SK-N-SH treated with all-trans-retinoic acid at 6 μM for 48 hours (cell line): Measurements from ENCODE around the gene CPOX.

Experiments used
- ATAC-seq: fragments of 200-7000 bp; cut with Tn5 transposase; 3 replicates; pipeline ENCODE4 v1.9.1; 2020; ENCODE audit warnings: mild to moderate bottlenecking, moderate library complexity
- ARNTL ChIP-seq: fragments of 450-650 bp; formaldehyde crosslinking; IDR thresholded peaks from 2 replicates; pipeline ENCODE4 v1.5.0; 2020; ENCODE audit warnings: low read depth, mild to moderate bottlenecking, moderate library complexity, borderline replicate concordance
- BACH2 ChIP-seq: fragments of 250-450 bp; sonication (Bioruptor Pico); IDR thresholded peaks from 2 replicates; pipeline ENCODE4 v1.9.0; 2021; ENCODE audit warnings: mild to moderate bottlenecking, borderline replicate concordance
- CREB5 ChIP-seq: fragments of 250-450 bp; sonication (Bioruptor Pico); IDR thresholded peaks from 2 replicates; pipeline ENCODE4 v1.5.1; 2020; ENCODE audit warnings: low read depth, mild to moderate bottlenecking, moderate library complexity
- CSDC2 ChIP-seq: fragments of 250-450 bp; sonication (Bioruptor Pico); IDR thresholded peaks from 2 replicates; pipeline ENCODE4 v1.5.0; 2020; ENCODE audit warnings: mild to moderate bottlenecking, moderate library complexity
- CSRNP3 ChIP-seq: fragments of 250-450 bp; sonication (Bioruptor Pico); IDR thresholded peaks from 2 replicates; pipeline ENCODE4 v1.5.1; 2021; ENCODE audit warnings: mild to moderate bottlenecking, moderate library complexity
- ESRRG ChIP-seq: fragments of 250-450 bp; sonication (Bioruptor Pico); IDR thresholded peaks from 2 replicates; pipeline ENCODE4 v1.6.1; 2021; ENCODE audit warnings: mild to moderate bottlenecking
- OSR1 ChIP-seq: fragments of 250-450 bp; sonication (Bioruptor Pico); IDR thresholded peaks from 2 replicates; pipeline ENCODE4 v1.8.0; 2022; ENCODE audit warnings: moderate library complexity, mild to moderate bottlenecking, inconsistent platforms
- PATZ1 ChIP-seq: fragments of 250-450 bp; sonication (Bioruptor Pico); IDR thresholded peaks from 2 replicates; pipeline ENCODE4 v1.8.0; 2020; ENCODE audit warnings: mild to moderate bottlenecking, moderate library complexity, borderline replicate concordance
- PPARA ChIP-seq: fragments of 250-450 bp; sonication (Bioruptor Pico); IDR thresholded peaks from 2 replicates; pipeline ENCODE4 v1.5.0; 2020; ENCODE audit warnings: mild to moderate bottlenecking, borderline replicate concordance
- RARB ChIP-seq: fragments of 250-450 bp; sonication (Bioruptor Pico); IDR thresholded peaks from 2 replicates; pipeline ENCODE4 v1.8.0; 2021; ENCODE audit warnings: mild to moderate bottlenecking, moderate library complexity
- SNAI2 ChIP-seq: fragments of 250-450 bp; sonication (Bioruptor Pico); IDR thresholded peaks from 2 replicates; pipeline ENCODE4 v1.5.0; 2020; ENCODE audit warnings: mild to moderate bottlenecking, moderate library complexity
- TCF4 ChIP-seq: fragments of 250-450 bp; sonication (Bioruptor Pico); IDR thresholded peaks from 2 replicates; pipeline ENCODE4 v1.8.0; 2021; ENCODE audit warnings: mild to moderate bottlenecking, moderate library complexity, borderline replicate concordance
- TOX ChIP-seq: fragments of 250-450 bp; sonication (Bioruptor Pico); IDR thresholded peaks from 2 replicates; pipeline ENCODE4 v1.8.0; 2021; ENCODE audit warnings: mild to moderate bottlenecking, moderate library complexity, borderline replicate concordance
- ZFP3 ChIP-seq: fragments of 250-450 bp; sonication (Bioruptor Pico); IDR thresholded peaks from 2 replicates; pipeline ENCODE4 v1.5.0; 2020; ENCODE audit warnings: mild to moderate bottlenecking, moderate library complexity
- ZFP30 ChIP-seq: fragments of 450-650 bp; formaldehyde crosslinking; IDR thresholded peaks from 2 replicates; pipeline ENCODE4 v1.5.0; 2022; ENCODE audit warnings: mild to moderate bottlenecking, moderate library complexity
- ZNF565 ChIP-seq: fragments of 450-650 bp; formaldehyde crosslinking; conservative IDR thresholded peaks from 2 replicates; pipeline ENCODE4 v1.5.0; 2020; ENCODE audit warnings: low read depth, mild to moderate bottlenecking, moderate library complexity
- ZNF70 ChIP-seq: fragments of 450-650 bp; formaldehyde crosslinking; IDR thresholded peaks from 2 replicates; pipeline ENCODE4 v1.5.0; 2020; ENCODE audit warnings: mild to moderate bottlenecking, moderate library complexity
- ZNF8 ChIP-seq: fragments of 450-650 bp; formaldehyde crosslinking; IDR thresholded peaks from 2 replicates; pipeline ENCODE4 v1.5.0; 2020; ENCODE audit warnings: mild to moderate bottlenecking, moderate library complexity
- TF ChIP-seq, protein P1 (sequence below): fragments of 250-450 bp; sonication (Bioruptor Pico); IDR thresholded peaks from 2 replicates; pipeline ENCODE4 v1.5.0; 2020; ENCODE audit warnings: mild to moderate bottlenecking, moderate library complexity
- TF ChIP-seq, protein P2 (sequence below): fragments of 250-450 bp; sonication (Bioruptor Pico); IDR thresholded peaks from 2 replicates; pipeline ENCODE4 v1.8.0; 2021; ENCODE audit warnings: low read depth, mild to moderate bottlenecking, moderate library complexity, borderline replicate concordance

Gene CPOX

DNA sequence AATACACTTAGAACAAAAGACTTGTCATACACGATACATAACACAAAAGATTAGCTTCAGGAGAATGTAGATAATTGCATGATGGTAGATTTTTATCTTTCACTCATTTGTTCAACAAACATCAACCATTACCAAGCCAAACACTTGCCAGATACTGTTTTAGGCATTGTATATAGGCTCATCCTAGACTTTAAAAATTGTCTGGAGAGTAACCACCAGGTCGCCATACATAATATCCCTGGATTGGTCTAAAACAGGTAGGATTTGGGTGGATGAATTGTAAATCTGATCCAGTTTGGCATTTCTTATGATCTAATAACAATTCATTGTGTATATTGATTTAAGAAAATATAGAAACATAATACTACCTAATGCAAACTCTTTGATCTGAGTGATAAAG, 38.8 kb downstream of the CPOX start:
- no peak for ATAC-seq
- TF ChIP-seq ARNTL (CRISPR knock-in tag) (no peak), CREB5 (CRISPR knock-in tag) (no peak), ESRRG (CRISPR knock-in tag) (no peak), TCF4 (no peak), RARB (CRISPR knock-in tag) (no peak), ZNF565 (no peak), PPARA (CRISPR knock-in tag) (no peak), CSDC2 (CRISPR knock-in tag) (no peak), ZFP3 (CRISPR knock-in tag) (no peak), BACH2 (CRISPR knock-in tag) (no peak), ZNF70 (CRISPR knock-in tag) (no peak), OSR1 (no peak), TOX (CRISPR knock-in tag) (no peak), SNAI2 (no peak), CSRNP3 (CRISPR knock-in tag) (no peak), ZNF8 (CRISPR knock-in tag) (no peak)
- TF ChIP-seq, protein P1, sequence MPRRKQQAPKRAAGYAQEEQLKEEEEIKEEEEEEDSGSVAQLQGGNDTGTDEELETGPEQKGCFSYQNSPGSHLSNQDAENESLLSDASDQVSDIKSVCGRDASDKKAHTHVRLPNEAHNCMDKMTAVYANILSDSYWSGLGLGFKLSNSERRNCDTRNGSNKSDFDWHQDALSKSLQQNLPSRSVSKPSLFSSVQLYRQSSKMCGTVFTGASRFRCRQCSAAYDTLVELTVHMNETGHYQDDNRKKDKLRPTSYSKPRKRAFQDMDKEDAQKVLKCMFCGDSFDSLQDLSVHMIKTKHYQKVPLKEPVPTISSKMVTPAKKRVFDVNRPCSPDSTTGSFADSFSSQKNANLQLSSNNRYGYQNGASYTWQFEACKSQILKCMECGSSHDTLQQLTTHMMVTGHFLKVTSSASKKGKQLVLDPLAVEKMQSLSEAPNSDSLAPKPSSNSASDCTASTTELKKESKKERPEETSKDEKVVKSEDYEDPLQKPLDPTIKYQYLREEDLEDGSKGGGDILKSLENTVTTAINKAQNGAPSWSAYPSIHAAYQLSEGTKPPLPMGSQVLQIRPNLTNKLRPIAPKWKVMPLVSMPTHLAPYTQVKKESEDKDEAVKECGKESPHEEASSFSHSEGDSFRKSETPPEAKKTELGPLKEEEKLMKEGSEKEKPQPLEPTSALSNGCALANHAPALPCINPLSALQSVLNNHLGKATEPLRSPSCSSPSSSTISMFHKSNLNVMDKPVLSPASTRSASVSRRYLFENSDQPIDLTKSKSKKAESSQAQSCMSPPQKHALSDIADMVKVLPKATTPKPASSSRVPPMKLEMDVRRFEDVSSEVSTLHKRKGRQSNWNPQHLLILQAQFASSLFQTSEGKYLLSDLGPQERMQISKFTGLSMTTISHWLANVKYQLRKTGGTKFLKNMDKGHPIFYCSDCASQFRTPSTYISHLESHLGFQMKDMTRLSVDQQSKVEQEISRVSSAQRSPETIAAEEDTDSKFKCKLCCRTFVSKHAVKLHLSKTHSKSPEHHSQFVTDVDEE (CRISPR knock-in tag) = no peak
- TF ChIP-seq, protein P2, sequence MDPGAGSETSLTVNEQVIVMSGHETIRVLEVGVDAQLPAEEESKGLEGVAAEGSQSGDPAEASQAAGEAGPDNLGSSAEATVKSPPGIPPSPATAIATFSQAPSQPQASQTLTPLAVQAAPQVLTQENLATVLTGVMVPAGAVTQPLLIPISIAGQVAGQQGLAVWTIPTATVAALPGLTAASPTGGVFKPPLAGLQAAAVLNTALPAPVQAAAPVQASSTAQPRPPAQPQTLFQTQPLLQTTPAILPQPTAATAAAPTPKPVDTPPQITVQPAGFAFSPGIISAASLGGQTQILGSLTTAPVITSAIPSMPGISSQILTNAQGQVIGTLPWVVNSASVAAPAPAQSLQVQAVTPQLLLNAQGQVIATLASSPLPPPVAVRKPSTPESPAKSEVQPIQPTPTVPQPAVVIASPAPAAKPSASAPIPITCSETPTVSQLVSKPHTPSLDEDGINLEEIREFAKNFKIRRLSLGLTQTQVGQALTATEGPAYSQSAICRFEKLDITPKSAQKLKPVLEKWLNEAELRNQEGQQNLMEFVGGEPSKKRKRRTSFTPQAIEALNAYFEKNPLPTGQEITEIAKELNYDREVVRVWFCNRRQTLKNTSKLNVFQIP (CRISPR knock-in tag) = no peak
- TF ChIP-seq, all 23 proteins: peak for 0

DNA sequence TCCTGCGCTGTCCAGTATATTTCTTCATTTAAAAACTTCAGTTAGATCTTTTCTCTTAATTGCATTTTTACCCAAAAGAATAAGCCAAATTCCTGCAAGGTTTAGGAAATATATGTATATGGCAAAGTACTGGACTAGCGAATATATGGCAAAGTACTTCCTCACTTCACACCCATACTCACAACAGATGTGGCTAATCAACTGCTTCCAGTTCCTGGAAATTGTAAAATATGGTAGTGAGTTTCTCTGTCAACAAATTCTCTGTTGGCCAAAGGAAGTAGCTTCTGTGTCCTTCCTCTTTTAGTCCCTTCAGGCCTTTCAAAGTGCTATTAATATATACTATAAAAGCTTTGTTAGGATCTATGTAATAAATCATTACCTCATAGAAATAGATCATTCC, 39.7 kb downstream of the CPOX start:
- TF ChIP-seq, protein P2 (CRISPR knock-in tag) = no peak
- TF ChIP-seq ESRRG (CRISPR knock-in tag) (no peak), ZNF565 (no peak), ZFP3 (CRISPR knock-in tag) (no peak), ZFP30 (CRISPR knock-in tag) (no peak), OSR1 (no peak), RARB (CRISPR knock-in tag) (no peak), ZNF8 (CRISPR knock-in tag) (no peak), TOX (CRISPR knock-in tag) (no peak), PATZ1 (no peak), CSDC2 (CRISPR knock-in tag) (no peak)
- TF ChIP-seq, protein P1 (CRISPR knock-in tag) = no peak
- no peak for ATAC-seq
